WTC11 (cell line): ENCODE results near the gene TMEM151B. TPM values are rescaled to one million over a fixed set of nuclear protein-coding genes. Genes with fewer than 3 reads are reported as not detected.
"Not testable (repeated sequence)": the region's sequence is repeated elsewhere in the genome, so short reads cannot be mapped to it uniquely, and the experiment has no call there.

Experiments used
- ATAC-seq: fragments of 200-7000 bp; cut with Tn5 transposase; 2 replicates; pipeline ENCODE4 v1.10.0; 2021; ENCODE audit warnings: mild to moderate bottlenecking, moderate library complexity
- CTCF ChIA-PET: fragments of 300-600 bp; sonication (Branson Sonifier 250); formaldehyde crosslinking; loops from one replicate; lab custom pipeline; 2021; ENCODE audit warnings: antibody characterized with exemption; lab: Charles Lee
- POLR2A ChIA-PET: fragments of 350-600 bp; sonication (Branson Sonifier 250); formaldehyde crosslinking; loops from one replicate; lab custom pipeline; 2021; ENCODE audit warnings: antibody characterized with exemption; lab: Charles Lee
- DNase-seq: peaks from one replicate; pipeline ENCODE4 v3.0.0; 2021; ENCODE audit warnings: low spot score
- H3K27ac Mint-ChIP-seq: 2 replicates; pipeline ENCODE4 v1.8.0; 2021; ENCODE audit warnings: mixed read lengths
- H3K27me3 Mint-ChIP-seq: 2 replicates; pipeline ENCODE4 v1.8.0; 2021; ENCODE audit warnings: low read depth, mild to moderate bottlenecking, moderate library complexity, mixed read lengths
- H3K36me3 Mint-ChIP-seq: 2 replicates; pipeline ENCODE4 v1.8.0; 2021; ENCODE audit warnings: mixed read lengths
- H3K4me1 Mint-ChIP-seq: 2 replicates; pipeline ENCODE4 v1.8.0; 2022; ENCODE audit warnings: mixed read lengths
- H3K4me3 Mint-ChIP-seq: 2 replicates; pipeline ENCODE4 v1.8.0; 2021; ENCODE audit warnings: mild to moderate bottlenecking, moderate library complexity, mixed read lengths
- H3K9me3 Mint-ChIP-seq: 2 replicates; pipeline ENCODE4 v1.8.0; 2021; ENCODE audit warnings: mixed read lengths
- EMX1 ChIP-seq: fragments of 250-450 bp; sonication (Bioruptor Pico); IDR thresholded peaks from 2 replicates; pipeline ENCODE4 v1.8.0; 2021; ENCODE audit warnings: mild to moderate bottlenecking
- JAZF1 ChIP-seq: fragments of 250-450 bp; sonication (Bioruptor Pico); IDR thresholded peaks from 2 replicates; pipeline ENCODE4 v1.9.0; 2021; ENCODE audit warnings: moderate library complexity, mild to moderate bottlenecking, inconsistent platforms
- NFATC4 ChIP-seq: fragments of 250-450 bp; sonication (Bioruptor Pico); IDR thresholded peaks from 2 replicates; pipeline ENCODE4 v1.9.0; 2021; ENCODE audit warnings: mild to moderate bottlenecking
- NR1H2 ChIP-seq: sonication (generic); formaldehyde crosslinking; IDR thresholded peaks from 2 replicates; pipeline ENCODE4 v1.9.0; 2021; ENCODE audit warnings: mild to moderate bottlenecking, moderate library complexity, missing genetic modification reagents
- PRRX2 ChIP-seq: fragments of 250-450 bp; sonication (Bioruptor Pico); IDR thresholded peaks from 2 replicates; pipeline ENCODE4 v1.8.0; 2021; ENCODE audit warnings: mild to moderate bottlenecking
- SMAD4 ChIP-seq: sonication (generic); formaldehyde crosslinking; IDR thresholded peaks from 2 replicates; pipeline ENCODE4 v1.8.0; 2022; ENCODE audit warnings: mild to moderate bottlenecking, missing genetic modification reagents
- ZNF121 ChIP-seq: sonication (generic); formaldehyde crosslinking; IDR thresholded peaks from 2 replicates; pipeline ENCODE4 v1.8.0; 2023; ENCODE audit warnings: missing genetic modification reagents
- ZNF232 ChIP-seq: sonication (generic); formaldehyde crosslinking; IDR thresholded peaks from 2 replicates; pipeline ENCODE4 v1.8.0; 2022; ENCODE audit warnings: mild to moderate bottlenecking, missing genetic modification reagents
- ZNF671 ChIP-seq: fragments of 250-450 bp; sonication (Bioruptor Pico); IDR thresholded peaks from 2 replicates; pipeline ENCODE4 v1.8.0; 2021; ENCODE audit warnings: mild to moderate bottlenecking
- total RNA-seq: library from RNA; stranded (reverse); gene quantifications from 3 replicates; pipeline ENCODE4 v1.2.3, GENCODE V29; 2021
- TF ChIP-seq, protein P1 (sequence below): sonication (generic); formaldehyde crosslinking; IDR thresholded peaks from 2 replicates; pipeline ENCODE4 v1.8.1; 2023; ENCODE audit warnings: mild to moderate bottlenecking, missing genetic modification reagents, moderate library complexity
- TF ChIP-seq, protein P2 (sequence below): sonication (generic); formaldehyde crosslinking; IDR thresholded peaks from 2 replicates; pipeline ENCODE4 v1.8.0; 2022; ENCODE audit warnings: mild to moderate bottlenecking, missing genetic modification reagents
- TF ChIP-seq, protein P3 (sequence below): sonication (generic); formaldehyde crosslinking; IDR thresholded peaks from 2 replicates; pipeline ENCODE4 v1.8.1; 2023; ENCODE audit warnings: mild to moderate bottlenecking, missing genetic modification reagents
- TF ChIP-seq, protein P4 (sequence below): sonication (generic); formaldehyde crosslinking; IDR thresholded peaks from 2 replicates; pipeline ENCODE4 v1.8.0; 2022; ENCODE audit warnings: missing genetic modification reagents

The TMEM151B gene
- total RNA-seq, 1 experiment from 2014 or later: 5.5 TPM

GRCh38 chr6:44349904-44350649, 79.8 kb downstream of the TMEM151B start (continued):
- TF ChIP-seq EMX1 (CRISPR knock-in tag) (no peak), ZNF121 (no peak), PRRX2 (CRISPR knock-in tag) (no peak)
- TF ChIP-seq, protein P1, sequence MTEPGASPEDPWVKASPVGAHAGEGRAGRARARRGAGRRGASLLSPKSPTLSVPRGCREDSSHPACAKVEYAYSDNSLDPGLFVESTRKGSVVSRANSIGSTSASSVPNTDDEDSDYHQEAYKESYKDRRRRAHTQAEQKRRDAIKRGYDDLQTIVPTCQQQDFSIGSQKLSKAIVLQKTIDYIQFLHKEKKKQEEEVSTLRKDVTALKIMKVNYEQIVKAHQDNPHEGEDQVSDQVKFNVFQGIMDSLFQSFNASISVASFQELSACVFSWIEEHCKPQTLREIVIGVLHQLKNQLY (CRISPR knock-in tag): no peak

GRCh38 chr6:44350650-44350994, 80.4 kb downstream of the TMEM151B start:
- H3K9me3 Mint-ChIP-seq, POLR2A ChIA-PET: not testable (repeated sequence)

DNA sequence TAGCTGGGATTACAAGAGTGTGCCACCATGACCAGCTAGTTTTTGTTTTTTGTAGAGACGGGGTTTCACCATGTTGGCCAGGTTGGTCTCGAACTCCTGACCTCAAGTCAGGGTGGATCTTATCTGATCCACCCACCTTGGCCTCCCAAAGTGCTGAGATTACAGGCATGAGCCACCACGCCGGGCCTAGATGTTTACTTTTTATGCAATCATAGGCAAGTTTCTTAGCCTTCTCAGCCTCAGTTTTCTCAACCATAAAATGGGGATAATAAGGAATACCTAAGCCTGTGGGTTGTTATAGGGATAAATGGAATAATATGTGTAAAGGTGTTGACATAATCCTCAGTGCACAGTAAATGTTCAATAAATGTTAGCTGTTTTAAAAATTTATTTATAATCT, 82.0 kb downstream of the TMEM151B start:
- CTCF ChIA-PET: interaction anchor here (0.9 kb wide), 1 partner anchor 84 kb away, joined by 4 read pairs; no protein-coding TSS in a partner anchor
- TF ChIP-seq SMAD4 (CRISPR knock-in tag): no peak
- TF ChIP-seq, protein P2, sequence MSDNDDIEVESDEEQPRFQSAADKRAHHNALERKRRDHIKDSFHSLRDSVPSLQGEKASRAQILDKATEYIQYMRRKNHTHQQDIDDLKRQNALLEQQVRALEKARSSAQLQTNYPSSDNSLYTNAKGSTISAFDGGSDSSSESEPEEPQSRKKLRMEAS (CRISPR knock-in tag): no peak
- TF ChIP-seq NR1H2 (CRISPR knock-in tag): no peak
- TF ChIP-seq ZNF232 (CRISPR knock-in tag): no peak
- peaks cover 6% of the 10 kb centered on the region; the same call in 1 of the 2 replicates for H3K9me3 Mint-ChIP-seq

More at GRCh38 chr6:44350650-44350994, 80.4 kb downstream of the TMEM151B start:
- H3K27me3 Mint-ChIP-seq, H3K4me3 Mint-ChIP-seq, H3K36me3 Mint-ChIP-seq, DNase-seq, H3K27ac Mint-ChIP-seq, ATAC-seq: not testable (repeated sequence)
- CTCF ChIA-PET: interaction anchor here (0.9 to 1.0 kb wide), 3 partner anchors 19 to 38 kb away, joined by 3 to 4 read pairs (median 3); partner anchors contain the start of gene AARS2
- H3K4me1 Mint-ChIP-seq: peaks cover 12% of the 10 kb centered on the region

GRCh38 chr6:44353336-44353735, 83.1 kb downstream of the TMEM151B start:
- Mint-ChIP-seq H3K27me3 (peaks cover 12% of the 10 kb centered on the region), H3K36me3 (no peaks in the 10 kb centered on the region), H3K4me3 (no peak overlapping the region)
- POLR2A ChIA-PET: no interaction called here
- TF ChIP-seq ZNF671 (no peak), NFATC4 (CRISPR knock-in tag) (no peak)
- TF ChIP-seq, protein P3, sequence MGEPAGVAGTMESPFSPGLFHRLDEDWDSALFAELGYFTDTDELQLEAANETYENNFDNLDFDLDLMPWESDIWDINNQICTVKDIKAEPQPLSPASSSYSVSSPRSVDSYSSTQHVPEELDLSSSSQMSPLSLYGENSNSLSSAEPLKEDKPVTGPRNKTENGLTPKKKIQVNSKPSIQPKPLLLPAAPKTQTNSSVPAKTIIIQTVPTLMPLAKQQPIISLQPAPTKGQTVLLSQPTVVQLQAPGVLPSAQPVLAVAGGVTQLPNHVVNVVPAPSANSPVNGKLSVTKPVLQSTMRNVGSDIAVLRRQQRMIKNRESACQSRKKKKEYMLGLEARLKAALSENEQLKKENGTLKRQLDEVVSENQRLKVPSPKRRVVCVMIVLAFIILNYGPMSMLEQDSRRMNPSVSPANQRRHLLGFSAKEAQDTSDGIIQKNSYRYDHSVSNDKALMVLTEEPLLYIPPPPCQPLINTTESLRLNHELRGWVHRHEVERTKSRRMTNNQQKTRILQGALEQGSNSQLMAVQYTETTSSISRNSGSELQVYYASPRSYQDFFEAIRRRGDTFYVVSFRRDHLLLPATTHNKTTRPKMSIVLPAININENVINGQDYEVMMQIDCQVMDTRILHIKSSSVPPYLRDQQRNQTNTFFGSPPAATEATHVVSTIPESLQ (CRISPR knock-in tag): no peak
- TF ChIP-seq, all 79 proteins: peak for 0
- CTCF ChIA-PET: interaction anchor here (0.9 kb wide), 1 partner anchor 85 kb away, joined by 4 read pairs; no protein-coding TSS in a partner anchor
- ATAC-seq: no peak
- Mint-ChIP-seq H3K27ac (no peak overlapping the region), H3K9me3 (peaks cover 6% of the 10 kb centered on the region; the same call in 1 of the 2 replicates), H3K4me1 (peaks cover 12% of the 10 kb centered on the region)
- DNase-seq: no peak

More for the DNA sequence above, 82.0 kb downstream of the TMEM151B start:
- H3K36me3 Mint-ChIP-seq: no peaks in the 10 kb centered on the region
- DNase-seq: no peak
- POLR2A ChIA-PET: no interaction called here
- no peak overlapping the region for H3K4me3 Mint-ChIP-seq
- ATAC-seq: no peak
- no peak overlapping the region for H3K27ac Mint-ChIP-seq
- peaks cover 12% of the 10 kb centered on the region for H3K4me1 Mint-ChIP-seq
- H3K27me3 Mint-ChIP-seq: peaks cover 8% of the 10 kb centered on the region

- POLR2A ChIA-PET: no interaction called here
- Mint-ChIP-seq H3K4me3 (no peak overlapping the region), H3K36me3 (no peaks in the 10 kb centered on the region), H3K27me3 (peaks cover 12% of the 10 kb centered on the region), H3K27ac (no peak overlapping the region), H3K9me3 (peaks cover 6% of the 10 kb centered on the region; the same call in 1 of the 2 replicates), H3K4me1 (peaks cover 1% of the 10 kb centered on the region)
- TF ChIP-seq, protein P4, sequence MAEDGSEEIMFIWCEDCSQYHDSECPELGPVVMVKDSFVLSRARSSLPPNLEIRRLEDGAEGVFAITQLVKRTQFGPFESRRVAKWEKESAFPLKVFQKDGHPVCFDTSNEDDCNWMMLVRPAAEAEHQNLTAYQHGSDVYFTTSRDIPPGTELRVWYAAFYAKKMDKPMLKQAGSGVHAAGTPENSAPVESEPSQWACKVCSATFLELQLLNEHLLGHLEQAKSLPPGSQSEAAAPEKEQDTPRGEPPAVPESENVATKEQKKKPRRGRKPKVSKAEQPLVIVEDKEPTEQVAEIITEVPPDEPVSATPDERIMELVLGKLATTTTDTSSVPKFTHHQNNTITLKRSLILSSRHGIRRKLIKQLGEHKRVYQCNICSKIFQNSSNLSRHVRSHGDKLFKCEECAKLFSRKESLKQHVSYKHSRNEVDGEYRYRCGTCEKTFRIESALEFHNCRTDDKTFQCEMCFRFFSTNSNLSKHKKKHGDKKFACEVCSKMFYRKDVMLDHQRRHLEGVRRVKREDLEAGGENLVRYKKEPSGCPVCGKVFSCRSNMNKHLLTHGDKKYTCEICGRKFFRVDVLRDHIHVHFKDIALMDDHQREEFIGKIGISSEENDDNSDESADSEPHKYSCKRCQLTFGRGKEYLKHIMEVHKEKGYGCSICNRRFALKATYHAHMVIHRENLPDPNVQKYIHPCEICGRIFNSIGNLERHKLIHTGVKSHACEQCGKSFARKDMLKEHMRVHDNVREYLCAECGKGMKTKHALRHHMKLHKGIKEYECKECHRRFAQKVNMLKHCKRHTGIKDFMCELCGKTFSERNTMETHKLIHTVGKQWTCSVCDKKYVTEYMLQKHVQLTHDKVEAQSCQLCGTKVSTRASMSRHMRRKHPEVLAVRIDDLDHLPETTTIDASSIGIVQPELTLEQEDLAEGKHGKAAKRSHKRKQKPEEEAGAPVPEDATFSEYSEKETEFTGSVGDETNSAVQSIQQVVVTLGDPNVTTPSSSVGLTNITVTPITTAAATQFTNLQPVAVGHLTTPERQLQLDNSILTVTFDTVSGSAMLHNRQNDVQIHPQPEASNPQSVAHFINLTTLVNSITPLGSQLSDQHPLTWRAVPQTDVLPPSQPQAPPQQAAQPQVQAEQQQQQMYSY (CRISPR knock-in tag): peak; percentile 59; the same call in 1 of the 2 replicates
- TF ChIP-seq JAZF1 (CRISPR knock-in tag): no peak
- no peak for DNase-seq
- CTCF ChIA-PET: no interaction called here
- ATAC-seq: no peak
Measured at GRCh38 chr6:44355640-44356039, 85.4 kb downstream of the TMEM151B start.
